ENCODE results near the gene VENTX.

Gene VENTX

GRCh38 chr10:133268532-133268931 lies 30.9 kb downstream of the VENTX start:
- no peak for DNase-seq (ENCODE audit: low read depth in 2 of 2)
- no peak for TF ChIP-seq CTCF (IDR thresholded peaks at IDR 0.05; ENCODE audit: low read depth, low read length)

GRCh38 chr10:133269367-133269766 lies 31.7 kb downstream of the VENTX start:
- H3K4me3 ChIP-seq (replicated peaks in 1 of 2; ENCODE audit: low read depth in 2 of 2, low read length in 2 of 2): no peak overlapping the region
- no peak for TF ChIP-seq CTCF (IDR thresholded peaks at IDR 0.05; ENCODE audit: low read depth, low read length)
- DNase-seq (ENCODE audit: low read depth in 2 of 2): no peak

More at GRCh38 chr10:133268532-133268931, 30.9 kb downstream of the VENTX start:
- no peak overlapping the region for H3K4me3 ChIP-seq (replicated peaks in 1 of 2; ENCODE audit: low read depth in 2 of 2, low read length in 2 of 2)

GRCh38 chr10:133270204-133270603 lies 32.5 kb downstream of the VENTX start:
- no peak overlapping the region for H3K4me3 ChIP-seq (replicated peaks in 1 of 2; ENCODE audit: low read depth in 2 of 2, low read length in 2 of 2)
- no peak for DNase-seq (ENCODE audit: low read depth in 2 of 2)
- no peak for TF ChIP-seq CTCF (IDR thresholded peaks at IDR 0.05; ENCODE audit: low read depth, low read length)

- DNase-seq (ENCODE audit: low read depth in 2 of 2): no peak
- TF ChIP-seq CTCF (IDR thresholded peaks at IDR 0.05; ENCODE audit: low read depth, low read length): no peak
- H3K4me3 ChIP-seq (replicated peaks in 1 of 2; ENCODE audit: low read depth in 2 of 2, low read length in 2 of 2): no peak overlapping the region
Observed at GRCh38 chr10:133270773-133271297, 33.2 kb downstream of the VENTX start.

GRCh38 chr10:133271521-133272300 lies 34.1 kb downstream of the VENTX start:
- H3K4me3 ChIP-seq (replicated peaks in 1 of 2; ENCODE audit: low read depth in 2 of 2, low read length in 2 of 2): no peak overlapping the region
- TF ChIP-seq CTCF (IDR thresholded peaks at IDR 0.05; ENCODE audit: low read depth, low read length): no peak
- DNase-seq (ENCODE audit: low read depth in 2 of 2): no peak

- no peak overlapping the region for H3K4me3 ChIP-seq (replicated peaks in 1 of 2; ENCODE audit: low read depth in 2 of 2, low read length in 2 of 2)
- no peak for DNase-seq (ENCODE audit: low read depth in 2 of 2)
- no peak for TF ChIP-seq CTCF (IDR thresholded peaks at IDR 0.05; ENCODE audit: low read depth, low read length)
Observed at GRCh38 chr10:133272301-133272963, 34.8 kb downstream of the VENTX start.
